Measurements from ENCODE around the gene FBN1. TPM values are rescaled to one million over a fixed set of nuclear protein-coding genes. Genes with fewer than 3 reads are reported as not detected.

FBN1 gene
- total and polyA plus RNA-seq, 10 of the 15 experiments (the other 5 are each of a cell fraction or from before 2014, with no cell fraction given) = 2.2 to 15.3 (median 7.0) TPM

GRCh38 chr15:48616216-48616615, 29.3 kb downstream of the FBN1 start:
- Histone ChIP-seq H3K4me1 (ENCODE audit: control insufficient read depth, insufficient read depth, low read length) (no peaks in the 10 kb centered on the region), H3K9me3 (replicated peaks; ENCODE audit: control insufficient read depth, insufficient read depth, low read length) (no peaks in the 10 kb centered on the region), H3K36me3 (ENCODE audit: control insufficient read depth in 2 of 2, insufficient read depth in 2 of 2, low read length in 1 of 2) (no peaks in the 10 kb centered on the region), H3K79me2 (ENCODE audit: control insufficient read depth, insufficient read depth, low read length) (no peaks in the 10 kb centered on the region), H3K4me3 (no peak overlapping the region), H3K27ac (ENCODE audit: control insufficient read depth, insufficient read depth) (no peak overlapping the region), H3K9ac (ENCODE audit: control insufficient read depth, insufficient read depth, low read length) (no peak overlapping the region), H2AFZ (ENCODE audit: control insufficient read depth, low read depth, low read length) (no peak overlapping the region), H3K27me3 (replicated peaks in 1 of 2; ENCODE audit: control insufficient read depth in 2 of 2, insufficient read depth in 2 of 2, low read length in 1 of 2) (no peaks in the 10 kb centered on the region), H4K20me1 (ENCODE audit: control insufficient read depth, insufficient read depth) (no peaks in the 10 kb centered on the region), H3K4me2 (ENCODE audit: control insufficient read depth, insufficient read depth) (no peak overlapping the region)
- ChIA-PET RAD21 (ENCODE audit: unreplicated experiment) (no interaction called here), SMC1A (ENCODE audit: uncharacterized antibody, unreplicated experiment) (interaction anchor here (0.6 to 2.1 kb wide), 5 partner anchors 16 to 74 kb away, joined by 3 to 6 read pairs (median 4); no protein-coding TSS in a partner anchor), POLR2A (interaction anchor here (1.4 kb wide), 1 partner anchor 26 kb away, joined by 5 read pairs; no protein-coding TSS in a partner anchor), CTCF (interaction anchor here (1.5 kb wide), 1 partner anchor 26 kb away, joined by 4 read pairs; no protein-coding TSS in a partner anchor)
- BruUV-seq (replicated peaks) = no TSS peak
- intact Hi-C loops (cut with micrococcal nuclease; ENCODE audit: unreplicated experiment) = no loop called here
- in situ Hi-C loops (cut with MboI) = no loop called here
- DNase-seq (ENCODE audit: low read depth, low spot score) = no peak
- WGBS (ENCODE audit: insufficient coverage, insufficient replicate concordance, low lambda C conversion rate, missing lambda C conversion rate) = 90% methylated on average over 2 of the region's 2 CpGs
- no peak for ATAC-seq
- no peak for FAIRE-seq
- TF ChIP-seq MTA2 (IDR thresholded peaks at IDR 0.05; ENCODE audit: low read depth) (no peak), TCF7 (IDR thresholded peaks at IDR 0.05; ENCODE audit: borderline replicate concordance) (no peak), ESRRA (IDR thresholded peaks at IDR 0.05; ENCODE audit: low read length) (no peak), SMAD5 (IDR thresholded peaks at IDR 0.05; ENCODE audit: low read depth) (no peak), POLR2AphosphoS2 (IDR thresholded peaks at IDR 0.05; ENCODE audit: low read depth, low read length) (no peak), LARP7 (IDR thresholded peaks at IDR 0.05) (no peak), STAT3 (IDR thresholded peaks at IDR 0.05; ENCODE audit: low read depth, low read length) (no peak), RAD51 (IDR thresholded peaks at IDR 0.05) (no peak), E2F8 (IDR thresholded peaks at IDR 0.05; ENCODE audit: low read depth, partially characterized antibody) (no peak), MYC (IDR thresholded peaks at IDR 0.05; ENCODE audit: insufficient read depth, insufficient read length, insufficient replicate concordance, low read length, severe bottlenecking) (no peak), NFIC (IDR thresholded peaks at IDR 0.05; ENCODE audit: low read depth, low read length) (no peak), ASH2L (IDR thresholded peaks at IDR 0.05; ENCODE audit: borderline replicate concordance, low read depth) (no peak)
- TF ChIP-seq, protein P1, sequence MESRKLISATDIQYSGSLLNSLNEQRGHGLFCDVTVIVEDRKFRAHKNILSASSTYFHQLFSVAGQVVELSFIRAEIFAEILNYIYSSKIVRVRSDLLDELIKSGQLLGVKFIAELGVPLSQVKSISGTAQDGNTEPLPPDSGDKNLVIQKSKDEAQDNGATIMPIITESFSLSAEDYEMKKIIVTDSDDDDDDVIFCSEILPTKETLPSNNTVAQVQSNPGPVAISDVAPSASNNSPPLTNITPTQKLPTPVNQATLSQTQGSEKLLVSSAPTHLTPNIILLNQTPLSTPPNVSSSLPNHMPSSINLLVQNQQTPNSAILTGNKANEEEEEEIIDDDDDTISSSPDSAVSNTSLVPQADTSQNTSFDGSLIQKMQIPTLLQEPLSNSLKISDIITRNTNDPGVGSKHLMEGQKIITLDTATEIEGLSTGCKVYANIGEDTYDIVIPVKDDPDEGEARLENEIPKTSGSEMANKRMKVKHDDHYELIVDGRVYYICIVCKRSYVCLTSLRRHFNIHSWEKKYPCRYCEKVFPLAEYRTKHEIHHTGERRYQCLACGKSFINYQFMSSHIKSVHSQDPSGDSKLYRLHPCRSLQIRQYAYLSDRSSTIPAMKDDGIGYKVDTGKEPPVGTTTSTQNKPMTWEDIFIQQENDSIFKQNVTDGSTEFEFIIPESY (IDR thresholded peaks at IDR 0.05) = no peak
- TF ChIP-seq, protein P2, sequence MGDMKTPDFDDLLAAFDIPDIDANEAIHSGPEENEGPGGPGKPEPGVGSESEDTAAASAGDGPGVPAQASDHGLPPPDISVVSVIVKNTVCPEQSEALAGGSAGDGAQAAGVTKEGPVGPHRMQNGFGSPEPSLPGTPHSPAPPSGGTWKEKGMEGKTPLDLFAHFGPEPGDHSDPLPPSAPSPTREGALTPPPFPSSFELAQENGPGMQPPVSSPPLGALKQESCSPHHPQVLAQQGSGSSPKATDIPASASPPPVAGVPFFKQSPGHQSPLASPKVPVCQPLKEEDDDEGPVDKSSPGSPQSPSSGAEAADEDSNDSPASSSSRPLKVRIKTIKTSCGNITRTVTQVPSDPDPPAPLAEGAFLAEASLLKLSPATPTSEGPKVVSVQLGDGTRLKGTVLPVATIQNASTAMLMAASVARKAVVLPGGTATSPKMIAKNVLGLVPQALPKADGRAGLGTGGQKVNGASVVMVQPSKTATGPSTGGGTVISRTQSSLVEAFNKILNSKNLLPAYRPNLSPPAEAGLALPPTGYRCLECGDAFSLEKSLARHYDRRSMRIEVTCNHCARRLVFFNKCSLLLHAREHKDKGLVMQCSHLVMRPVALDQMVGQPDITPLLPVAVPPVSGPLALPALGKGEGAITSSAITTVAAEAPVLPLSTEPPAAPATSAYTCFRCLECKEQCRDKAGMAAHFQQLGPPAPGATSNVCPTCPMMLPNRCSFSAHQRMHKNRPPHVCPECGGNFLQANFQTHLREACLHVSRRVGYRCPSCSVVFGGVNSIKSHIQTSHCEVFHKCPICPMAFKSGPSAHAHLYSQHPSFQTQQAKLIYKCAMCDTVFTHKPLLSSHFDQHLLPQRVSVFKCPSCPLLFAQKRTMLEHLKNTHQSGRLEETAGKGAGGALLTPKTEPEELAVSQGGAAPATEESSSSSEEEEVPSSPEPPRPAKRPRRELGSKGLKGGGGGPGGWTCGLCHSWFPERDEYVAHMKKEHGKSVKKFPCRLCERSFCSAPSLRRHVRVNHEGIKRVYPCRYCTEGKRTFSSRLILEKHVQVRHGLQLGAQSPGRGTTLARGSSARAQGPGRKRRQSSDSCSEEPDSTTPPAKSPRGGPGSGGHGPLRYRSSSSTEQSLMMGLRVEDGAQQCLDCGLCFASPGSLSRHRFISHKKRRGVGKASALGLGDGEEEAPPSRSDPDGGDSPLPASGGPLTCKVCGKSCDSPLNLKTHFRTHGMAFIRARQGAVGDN (IDR thresholded peaks at IDR 0.05) = no peak
- TF ChIP-seq, protein P3, sequence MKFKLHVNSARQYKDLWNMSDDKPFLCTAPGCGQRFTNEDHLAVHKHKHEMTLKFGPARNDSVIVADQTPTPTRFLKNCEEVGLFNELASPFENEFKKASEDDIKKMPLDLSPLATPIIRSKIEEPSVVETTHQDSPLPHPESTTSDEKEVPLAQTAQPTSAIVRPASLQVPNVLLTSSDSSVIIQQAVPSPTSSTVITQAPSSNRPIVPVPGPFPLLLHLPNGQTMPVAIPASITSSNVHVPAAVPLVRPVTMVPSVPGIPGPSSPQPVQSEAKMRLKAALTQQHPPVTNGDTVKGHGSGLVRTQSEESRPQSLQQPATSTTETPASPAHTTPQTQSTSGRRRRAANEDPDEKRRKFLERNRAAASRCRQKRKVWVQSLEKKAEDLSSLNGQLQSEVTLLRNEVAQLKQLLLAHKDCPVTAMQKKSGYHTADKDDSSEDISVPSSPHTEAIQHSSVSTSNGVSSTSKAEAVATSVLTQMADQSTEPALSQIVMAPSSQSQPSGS (IDR thresholded peaks at IDR 0.05; ENCODE audit: low read length) = no peak
